Mucosa of descending colon (tissue), 3 donors: Measurements from ENCODE around the gene RTKN2. TPM values are rescaled to one million over a fixed set of nuclear protein-coding genes. Genes with fewer than 3 reads are reported as not detected.
A peak's percentile ranks its signal among the peaks of the same experiment; 100 is the strongest.

Experiments
- ATAC-seq: fragments of 200-7000 bp; cut with Tn5 transposase; one replicate; pipeline ENCODE4 v1.9.1; 2020; ENCODE audit warnings: mild to moderate bottlenecking, moderate library complexity
- DNase-seq, 3 donors: peaks; one replicate each; pipeline ENCODE4 v3.0.0-alpha.2; 2020
- H3K36me3 ChIP-seq: fragments of 200-600 bp; one replicate; pipeline ENCODE4 v1.8.0; 2021; ENCODE audit warnings: low read depth, mild to moderate bottlenecking
- H3K4me1 ChIP-seq: fragments of 200-600 bp; one replicate; pipeline ENCODE4 v1.8.0; 2021; ENCODE audit warnings: low read depth, mild to moderate bottlenecking
- H3K4me3 ChIP-seq: fragments of 200-600 bp; one replicate; pipeline ENCODE4 v1.8.0; 2021; ENCODE audit warnings: mild to moderate bottlenecking
- H3K9me3 ChIP-seq: fragments of 200-600 bp; one replicate; pipeline ENCODE4 v1.8.0; 2021; ENCODE audit warnings: mild to moderate bottlenecking
- CTCF ChIP-seq: fragments of 200-600 bp; IDR thresholded peaks from one replicate; pipeline ENCODE4 v1.8.0; 2022; ENCODE audit warnings: antibody characterized with exemption, mild to moderate bottlenecking
- intact Hi-C, 2 donors: fragments of 100-400 bp; cut with DNase I in 1 of 2; cut with micrococcal nuclease in 1 of 2; formaldehyde crosslinking; loops; one replicate each; pipeline versions ENCODE4 v1.11.0 to v1.11.1; 2022; cut with DNase I, micrococcal nuclease
- total RNA-seq, 3 donors: library from RNA; stranded (reverse); fragmentation: NEBNext Ultra II Directional in 2 of 3; extraction: Animal tissue kit (Norgen Biotek cat#: 25700) in 2 of 3; gene quantifications; one replicate each; pipeline versions ENCODE4 v1.2.1 to v1.2.4, GENCODE V29; 2021 to 2023
- donor health status: DM: no; HTN: no; CAD: no; lungs with moderate emphysema.
- donor health status: DM: no; HTN: no; CAD: no.
- donor health status: DM: no; HTN: yes; CAD: no.

Gene RTKN2
- total RNA-seq, 3 donors from 2014 or later = 0.70 to 4.3 (median 1.8) TPM

DNA sequence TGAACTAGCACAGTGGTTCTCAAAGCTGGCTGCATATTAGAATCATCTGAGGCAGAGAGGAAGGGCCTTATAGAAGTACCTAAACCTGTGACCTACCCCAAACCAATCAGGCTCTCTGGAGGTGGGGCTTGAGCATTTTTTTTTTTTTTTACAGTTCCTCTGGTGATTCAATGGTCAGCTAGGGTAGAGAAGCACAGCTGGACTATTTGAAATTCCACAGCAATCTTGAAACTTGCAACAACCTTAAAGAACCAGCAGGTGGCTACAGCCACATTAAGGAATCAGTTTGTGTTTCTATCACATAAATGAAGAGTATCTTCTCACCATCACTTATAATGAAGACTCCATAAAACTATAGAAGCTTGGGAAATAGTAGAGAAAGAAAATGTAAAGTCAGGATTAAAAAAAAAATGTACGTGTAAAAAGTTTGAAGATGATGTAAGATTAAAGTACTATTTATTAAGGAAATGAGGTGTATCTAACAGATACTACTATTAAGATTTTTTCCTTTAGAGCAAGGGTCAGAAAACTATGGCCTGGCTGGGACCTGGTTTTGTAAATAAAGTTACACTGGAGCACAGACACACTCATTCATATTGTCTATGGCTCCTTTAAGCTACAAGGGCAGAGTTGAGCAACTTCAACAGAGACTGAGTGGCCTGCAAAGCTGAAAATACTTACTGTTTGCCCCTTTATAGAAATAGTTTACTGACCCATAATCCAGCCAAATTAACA lies 3.8 kb downstream of the RTKN2 start:
- H3K4me3 ChIP-seq = no peak overlapping the region
- TF ChIP-seq CTCF = peak; percentile 46
- H3K4me1 ChIP-seq = peaks cover 7% of the 10 kb centered on the region
- H3K36me3 ChIP-seq = no peaks in the 10 kb centered on the region
- intact Hi-C loops = no loop called here
- ATAC-seq (peak; percentile 50), DNase-seq (peak in 1 of 3 donors; percentile 5)
- H3K9me3 ChIP-seq = no peaks in the 10 kb centered on the region

GRCh38 chr10:62264126-62264525 lies 4.5 kb downstream of the RTKN2 start:
- H3K4me3 ChIP-seq = no peak overlapping the region
- H3K4me1 ChIP-seq = peaks cover 7% of the 10 kb centered on the region
- H3K9me3 ChIP-seq = no peaks in the 10 kb centered on the region
- no peak for TF ChIP-seq CTCF
- ATAC-seq (no peak), DNase-seq (no peak)
- H3K36me3 ChIP-seq = no peaks in the 10 kb centered on the region
- intact Hi-C loops = no loop called here

DNA sequence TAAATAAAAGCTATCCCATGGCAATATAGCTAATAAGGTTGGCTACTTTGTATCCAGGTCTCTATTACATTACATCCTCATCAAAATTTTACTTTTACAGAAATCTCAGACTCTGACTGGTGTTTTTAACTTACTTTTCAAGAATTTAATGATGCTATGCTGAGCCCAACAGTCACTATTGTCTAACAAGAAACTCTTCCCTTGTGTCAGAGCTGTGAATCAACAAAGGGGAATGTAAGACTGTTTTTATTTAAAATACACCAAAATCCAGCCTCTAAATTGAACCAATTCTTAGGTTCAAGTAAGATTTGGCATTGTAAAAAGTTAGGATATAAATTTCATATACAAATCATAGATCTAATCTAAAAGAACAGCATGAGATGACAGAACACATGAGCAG lies 7.0 kb downstream of the RTKN2 start:
- no peaks in the 10 kb centered on the region for H3K9me3 ChIP-seq
- H3K36me3 ChIP-seq = no peaks in the 10 kb centered on the region
- no peaks in the 10 kb centered on the region for H3K4me1 ChIP-seq
- no peak for DNase-seq
- no peak overlapping the region for H3K4me3 ChIP-seq
- TF ChIP-seq CTCF = no peak
- no peak for ATAC-seq
- intact Hi-C loops = no loop called here

- Histone ChIP-seq H3K4me3 (no peak overlapping the region), H3K9me3 (no peaks in the 10 kb centered on the region), H3K36me3 (no peaks in the 10 kb centered on the region), H3K4me1 (no peaks in the 10 kb centered on the region)
- no peak for TF ChIP-seq CTCF
- intact Hi-C loops = no loop called here
- no peak for DNase-seq
- ATAC-seq = no peak
Observed at GRCh38 chr10:62259998-62260397, 8.6 kb downstream of the RTKN2 start.

DNA sequence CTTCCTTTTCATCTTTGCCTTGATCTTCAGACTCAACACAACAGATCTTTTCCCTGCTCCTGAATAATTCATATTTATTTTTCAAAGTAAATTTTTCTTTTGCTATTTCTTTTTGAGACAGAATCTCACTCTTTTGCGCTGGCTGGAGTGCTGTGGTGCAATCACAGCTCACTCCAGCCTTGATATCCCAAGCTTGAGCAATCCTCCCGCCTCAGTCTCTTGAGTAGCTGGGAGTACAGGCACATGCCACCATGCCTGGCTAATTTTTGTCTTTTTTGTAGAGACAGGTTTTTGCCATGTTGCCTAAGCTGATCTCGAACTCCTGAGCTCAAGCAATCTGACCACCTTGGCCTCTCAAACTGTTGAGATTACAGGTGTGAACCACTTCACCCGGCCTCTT lies 9.2 kb downstream of the RTKN2 start:
- Histone ChIP-seq H3K9me3 (no peaks in the 10 kb centered on the region), H3K4me1 (no peaks in the 10 kb centered on the region), H3K4me3 (no peak overlapping the region), H3K36me3 (no peaks in the 10 kb centered on the region)
- no peak for TF ChIP-seq CTCF
- DNase-seq (no peak), ATAC-seq (no peak)
- intact Hi-C loops = no loop called here

GRCh38 chr10:62258926-62259325 lies 9.7 kb downstream of the RTKN2 start:
- Histone ChIP-seq H3K36me3 (no peaks in the 10 kb centered on the region), H3K4me1 (no peaks in the 10 kb centered on the region), H3K9me3 (no peaks in the 10 kb centered on the region), H3K4me3 (no peak overlapping the region)
- TF ChIP-seq CTCF = no peak
- no peak for DNase-seq
- intact Hi-C loops = no loop called here
- ATAC-seq = no peak
